Right lobe of liver (tissue), 6 donors: Measurements from ENCODE around the gene LMLN. TPM values are rescaled to one million over a fixed set of nuclear protein-coding genes. Genes with fewer than 3 reads are reported as not detected.

ENCODE experiments used
- ATAC-seq, 4 donors: fragments of 200-7000 bp; cut with Tn5 transposase; one replicate each; pipeline ENCODE4 v1.9.1; 2020; ENCODE audit warnings: mild to moderate bottlenecking in 4 of 4, moderate library complexity in 4 of 4
- DNase-seq, 3 donors: peaks; one replicate each; pipeline ENCODE4 v3.0.0-alpha.2; 2020
- H3K27ac ChIP-seq, 3 donors: fragments of 200-600 bp; one replicate each; pipeline ENCODE4 v1.8.0; 2022
- H3K27me3 ChIP-seq, 2 donors: fragments of 200-600 bp; one replicate each; pipeline ENCODE4 v1.8.0; 2022
- H3K36me3 ChIP-seq, 4 donors: fragments of 200-600 bp; sonication (generic) in 1 of 4; one replicate each; pipeline versions ENCODE4 v1.5.1 to v1.8.0; 2017 to 2022; ENCODE audit warnings: control low read depth in 1 of 4
- H3K4me1 ChIP-seq, 4 donors: fragments of 200-600 bp; sonication (generic) in 1 of 4; one replicate each; pipeline versions ENCODE4 v1.5.1 to v1.8.0; 2017 to 2022; ENCODE audit warnings: control low read depth in 1 of 4
- H3K4me3 ChIP-seq, 3 donors: fragments of 200-600 bp; one replicate each; pipeline ENCODE4 v1.8.0; 2022
- H3K9me3 ChIP-seq, 4 donors: fragments of 200-600 bp; sonication (generic) in 1 of 4; one replicate each; pipeline versions ENCODE4 v1.5.1 to v1.8.0; 2017 to 2022; ENCODE audit warnings: control low read depth in 1 of 4
- CTCF ChIP-seq, 4 donors: fragments of 200-600 bp in 3 of 4; fragments of 450-650 bp in 1 of 4; IDR thresholded peaks; one replicate each; pipeline versions ENCODE4 v1.5.1 to v1.8.0; 2016 to 2022; ENCODE audit warnings: antibody characterized with exemption in 4 of 4, mild to moderate bottlenecking in 2 of 4
- POLR2A ChIP-seq: fragments of 450-650 bp; IDR thresholded peaks from one replicate; pipeline ENCODE4 v1.6.1; 2017; ENCODE audit warnings: antibody characterized with exemption, mild to moderate bottlenecking
- WGBS: methylation state at CpG from one replicate; pipeline ENCODE4 v1.1.6; 2018; ENCODE audit warnings: low coverage, low lambda C conversion rate; ENCODE audit not compliant: insufficient coverage; ENCODE audit errors: missing lambda C conversion rate; 5-methylcytosine and 5-hydroxymethylcytosine counted together
- intact Hi-C, 2 donors: fragments of 100-400 bp; cut with DNase I; formaldehyde crosslinking; loops; one replicate each; pipeline versions ENCODE4 v1.11.2 to v1.14.1; 2022
- total RNA-seq, 6 experiments: library from RNA; depleted of rRNA in 2 of 6; stranded (reverse); fragments of >200 nt in 2 of 6; fragmentation: NEBNext Ultra II Directional in 3 of 6; extraction: Animal tissue kit (Norgen Biotek cat#: 25700) in 3 of 6; gene quantifications; one replicate each; pipeline versions ENCODE4 v1.1.0 to v1.2.4, GENCODE V29; 2016 to 2023
- donor health status: DM: no; HTN: yes; CAD: no.
- donor health status: DM: no; HTN: no; CAD: no.
- donor health status: DM: no; HTN: no; CAD: no.
- donor health status: DM: no; HTN: yes; CAD: no.
- donor health status: DM: no; HTN: yes; CAD: no.

Gene LMLN
- total RNA-seq, 6 experiments from 2014 or later, result 1.5 to 3.2 (median 2.4) TPM

DNA sequence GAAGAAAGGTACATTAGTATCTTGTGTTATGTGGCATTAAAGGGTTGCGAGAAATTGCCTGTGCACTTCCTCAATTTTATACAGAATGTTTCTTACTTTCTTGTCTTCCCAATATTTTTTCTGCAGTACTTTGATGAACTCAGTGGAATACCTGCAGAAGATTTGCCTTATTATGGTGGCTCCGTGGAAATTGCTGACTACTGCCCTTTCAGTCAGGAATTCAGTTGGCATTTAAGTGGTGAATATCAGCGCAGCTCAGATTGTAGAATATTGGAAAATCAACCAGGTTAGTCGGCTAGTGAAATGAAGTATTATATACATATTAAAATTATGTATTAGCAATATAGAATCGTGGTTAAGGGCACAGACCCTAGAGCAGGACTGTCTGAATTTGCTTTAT is 61.3 kb downstream of the LMLN start:
- Histone ChIP-seq H3K36me3 (peaks cover 0 to 5% (median 1%) of the 10 kb centered on the region in 4 donors), H3K4me1 (no peaks in the 10 kb centered on the region), H3K9me3 (no peaks in the 10 kb centered on the region), H3K27me3 (no peaks in the 10 kb centered on the region), H3K27ac (no peak overlapping the region), H3K4me3 (no peak overlapping the region)
- no peak for TF ChIP-seq POLR2A
- no peak for TF ChIP-seq CTCF (IDR thresholded peaks at IDR 0.05)
- intact Hi-C loops, result no loop called here
- WGBS, result 86% methylated on average over 5 of the region's 5 CpGs
- no peak for DNase-seq
- ATAC-seq, result no peak

DNA sequence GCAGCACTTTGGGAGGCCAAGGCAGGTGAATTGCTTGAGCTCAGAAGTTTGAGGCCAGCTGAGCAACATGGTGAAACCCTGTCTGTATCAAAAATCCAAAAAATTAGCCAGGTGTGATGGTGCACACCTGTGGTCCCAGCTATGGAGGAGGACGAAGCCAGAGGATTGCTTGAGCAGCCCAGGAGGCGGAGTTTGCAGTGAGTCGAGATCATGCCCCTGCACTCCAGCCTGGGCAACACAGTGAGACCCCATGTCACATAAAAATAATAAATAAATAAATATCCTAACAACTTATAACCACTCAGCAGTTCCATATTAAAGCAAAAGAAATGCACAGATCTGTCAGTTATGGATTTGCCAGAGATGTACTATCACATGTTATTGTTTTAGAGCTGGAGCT is 62.6 kb downstream of the LMLN start:
- no peak for DNase-seq
- TF ChIP-seq POLR2A (no peak), CTCF (IDR thresholded peaks at IDR 0.05) (no peak)
- H3K4me1 ChIP-seq, result no peaks in the 10 kb centered on the region
- H3K9me3 ChIP-seq, result no peaks in the 10 kb centered on the region
- no peak for ATAC-seq
- H3K4me3 ChIP-seq, result no peak overlapping the region
- 94% methylated on average over 3 of the region's 3 CpGs for WGBS
- H3K27me3 ChIP-seq, result no peaks in the 10 kb centered on the region
- H3K36me3 ChIP-seq, result peaks cover 0 to 5% (median 1%) of the 10 kb centered on the region in 4 donors
- no peak overlapping the region for H3K27ac ChIP-seq
- intact Hi-C loops, result no loop called here

DNA sequence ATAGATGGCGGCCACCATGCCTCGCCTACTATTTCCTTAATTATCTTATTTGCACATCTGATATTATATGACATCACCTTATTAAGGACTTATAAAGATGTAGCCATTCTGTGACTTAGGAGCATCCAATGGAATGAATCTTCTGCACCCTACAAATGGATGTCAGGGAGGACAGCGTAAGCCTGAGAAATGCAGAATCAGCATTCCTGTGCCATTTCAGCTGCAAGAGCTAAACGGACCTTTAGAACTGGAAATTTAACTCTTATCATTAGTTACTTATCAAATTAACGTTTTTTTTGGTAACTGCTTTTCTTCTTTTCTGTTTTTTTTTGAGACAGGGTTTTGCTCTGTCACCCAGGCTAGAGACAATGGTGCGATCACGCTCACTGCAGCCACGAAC is 65.6 kb downstream of the LMLN start:
- Histone ChIP-seq H3K4me1 (no peaks in the 10 kb centered on the region), H3K27ac (no peak overlapping the region), H3K9me3 (no peaks in the 10 kb centered on the region), H3K27me3 (no peaks in the 10 kb centered on the region), H3K4me3 (no peak overlapping the region), H3K36me3 (peaks cover 0 to 5% (median 1%) of the 10 kb centered on the region in 4 donors)
- 75% methylated on average over 6 of the region's 8 CpGs for WGBS
- no peak for ATAC-seq
- no peak for DNase-seq
- TF ChIP-seq CTCF (IDR thresholded peaks at IDR 0.05), result no peak
- no peak for TF ChIP-seq POLR2A
- intact Hi-C loops, result no loop called here

GRCh38 chr3:198026620-198027019 is 66.6 kb downstream of the LMLN start:
- Histone ChIP-seq H3K27ac (no peak overlapping the region), H3K9me3 (no peaks in the 10 kb centered on the region), H3K4me1 (no peaks in the 10 kb centered on the region), H3K27me3 (no peaks in the 10 kb centered on the region), H3K36me3 (peaks cover 0 to 3% (median 1%) of the 10 kb centered on the region in 4 donors), H3K4me3 (no peak overlapping the region)
- DNase-seq (no peak), ATAC-seq (no peak)
- TF ChIP-seq POLR2A, result no peak
- TF ChIP-seq CTCF (IDR thresholded peaks at IDR 0.05), result no peak
- intact Hi-C loops, result no loop called here
- 91% methylated on average over 5 of the region's 5 CpGs for WGBS
